B cell (primary cell): ENCODE data around the gene CORO1C. TPM values are rescaled to one million over a fixed set of nuclear protein-coding genes. Genes with fewer than 3 reads are reported as not detected.
A peak's percentile ranks its signal among the peaks of the same experiment; 100 is the strongest.

ENCODE experiments used
- ATAC-seq: fragments of 200-7000 bp; cut with Tn5 transposase; one replicate; pipeline ENCODE4 v1.10.0; 2021; ENCODE audit warnings: low read depth, mild to moderate bottlenecking, moderate number of reproducible peaks, moderate library complexity
- CTCF ChIA-PET: fragments of 350-600 bp; sonication (Branson Sonifier 250); formaldehyde crosslinking; loops from one replicate; lab custom pipeline; 2021; ENCODE audit warnings: antibody characterized with exemption, inconsistent platforms; lab: Charles Lee
- POLR2A ChIA-PET: fragments of 350-600 bp; sonication (Branson Sonifier 250); formaldehyde crosslinking; loops from one replicate; lab custom pipeline; 2021; ENCODE audit warnings: antibody characterized with exemption; lab: Charles Lee
- DNase-seq: peaks from one replicate; pipeline ENCODE4 v3.0.0; 2013
- H2AFZ ChIP-seq: 2 replicates; pipeline ENCODE4 v1.6.1; 2012; ENCODE audit warnings: mild to moderate bottlenecking, low read depth, low read length; ENCODE audit not compliant: insufficient read depth, poor library complexity, severe bottlenecking
- H3K27ac ChIP-seq, 2 donors: 1 replicate in 1 of 2; 2 replicates in 1 of 2; pipeline ENCODE4 v1.5.1; 2012 to 2013; ENCODE audit warnings: low read length in 2 of 2, mild to moderate bottlenecking in 2 of 2, moderate library complexity in 1 of 2
- H3K27me3 ChIP-seq, 4 experiments: fragments of 200-600 bp in 1 of 4; sonication (generic) in 1 of 4; replicated peaks in 1 of 4; 1 replicate in 2 of 4; 2 replicates in 2 of 4; pipeline versions ENCODE4 v1.6.1 to v1.7.0; 2013 to 2016; ENCODE audit warnings: low read length in 3 of 4, mild to moderate bottlenecking in 2 of 4, mixed read lengths in 1 of 4, moderate library complexity in 1 of 4; ENCODE audit not compliant: insufficient read depth in 4 of 4, control insufficient read depth in 3 of 4; ENCODE audit errors: control extremely low read depth in 1 of 4
- H3K36me3 ChIP-seq, 2 experiments: replicated peaks in 1 of 2; 1 replicate in 1 of 2; 2 replicates in 1 of 2; pipeline versions ENCODE4 v1.6.1 to v1.7.1; 2013; ENCODE audit warnings: low read length in 1 of 2; ENCODE audit not compliant: insufficient read depth in 2 of 2, control insufficient read depth in 1 of 2; ENCODE audit errors: control extremely low read depth in 1 of 2, extremely low read depth in 1 of 2
- H3K4me1 ChIP-seq, 2 donors: fragments of 200-600 bp in 1 of 2; sonication (generic) in 1 of 2; 1 replicate in 1 of 2; 2 replicates in 1 of 2; pipeline versions ENCODE4 v1.5.1 to v1.6.1; 2013 to 2017; ENCODE audit warnings: low read length in 2 of 2; ENCODE audit not compliant: control insufficient read depth in 2 of 2, insufficient read depth in 2 of 2
- H3K4me2 ChIP-seq: replicated peaks from 2 replicates; pipeline ENCODE3; 2012; ENCODE audit warnings: mild to moderate bottlenecking, low read depth, low read length; ENCODE audit not compliant: poor library complexity, severe bottlenecking
- H3K4me3 ChIP-seq, 5 experiments: fragments of 200-600 bp in 1 of 5; sonication (generic) in 1 of 5; 1 replicate in 3 of 5; 2 replicates in 2 of 5; pipeline versions ENCODE4 v1.5.1 to v1.7.0; 2011 to 2016; ENCODE audit warnings: low read length in 4 of 5, mild to moderate bottlenecking in 4 of 5, low read depth in 2 of 5, control low read depth in 1 of 5, moderate library complexity in 1 of 5; ENCODE audit not compliant: insufficient read depth in 1 of 5; ENCODE audit errors: control extremely low read depth in 1 of 5, extremely low read depth in 1 of 5
- H3K79me2 ChIP-seq: fragments of 200-600 bp; sonication (generic); one replicate; pipeline ENCODE4 v1.6.0; 2016; ENCODE audit warnings: low read length; ENCODE audit not compliant: control insufficient read depth, insufficient read depth
- H3K9ac ChIP-seq: fragments of 200-600 bp; sonication (generic); 2 replicates; pipeline ENCODE4 v1.6.1; 2017; ENCODE audit warnings: mild to moderate bottlenecking, low read length, moderate library complexity
- H3K9me3 ChIP-seq, 3 donors: one replicate each; pipeline versions ENCODE4 v1.6.1 to v1.7.1; 2013; ENCODE audit warnings: low read length in 2 of 3; ENCODE audit not compliant: control insufficient read depth in 2 of 3, insufficient read depth in 1 of 3; ENCODE audit errors: control extremely low read depth in 1 of 3
- H4K20me1 ChIP-seq: 2 replicates; pipeline ENCODE4 v1.6.0; 2012; ENCODE audit warnings: mild to moderate bottlenecking, low read length; ENCODE audit not compliant: insufficient read depth, control insufficient read depth, poor library complexity, severe bottlenecking
- H3K27ac Mint-ChIP-seq: one replicate; pipeline ENCODE4 v1.8.0; 2021; ENCODE audit warnings: mixed read lengths
- H3K27me3 Mint-ChIP-seq: one replicate; pipeline ENCODE4 v1.8.0; 2021; ENCODE audit warnings: mixed read lengths
- H3K4me1 Mint-ChIP-seq: one replicate; pipeline ENCODE4 v1.8.0; 2021; ENCODE audit warnings: mixed read lengths
- H3K4me3 Mint-ChIP-seq: one replicate; pipeline ENCODE4 v1.8.0; 2021; ENCODE audit warnings: mixed read lengths
- H3K9me3 Mint-ChIP-seq: one replicate; pipeline ENCODE4 v1.8.0; 2022; ENCODE audit warnings: mixed read lengths; ENCODE audit not compliant: insufficient read depth
- EZH2 ChIP-seq: IDR thresholded peaks from 2 replicates; pipeline ENCODE4 v1.6.1; 2012; ENCODE audit warnings: borderline replicate concordance, low read depth, mild to moderate bottlenecking, moderate library complexity, low read length; ENCODE audit not compliant: insufficient read depth, poor library complexity, severe bottlenecking
- WGBS: methylation state at CpG from one replicate; pipeline ENCODE4 v1.1.5; 2013; ENCODE audit warnings: missing lambda C conversion rate; ENCODE audit not compliant: insufficient coverage; 5-methylcytosine and 5-hydroxymethylcytosine counted together
- intact Hi-C: fragments of 100-400 bp; cut with micrococcal nuclease; formaldehyde crosslinking; loops from one replicate; pipeline ENCODE4 v1.10.0; 2022
- polyA plus RNA-seq: library from polyadenylated mRNA; depleted of rRNA; stranded (reverse); fragments of >200 nt; gene quantifications from 2 replicates; pipeline ENCODE4 v1.2.3, GENCODE V29; 2012
- total RNA-seq, 2 donors: library from RNA; stranded (reverse); fragments of 120-200 nt in 1 of 2; gene quantifications; 1 replicate in 1 of 2; 2 replicates in 1 of 2; pipeline versions ENCODE4 v1.2.3 to v1.2.4, GENCODE V29; 2013 to 2022
- TF ChIP-seq, protein P1 (sequence below): fragments of 200-600 bp; IDR thresholded peaks from one replicate; pipeline ENCODE4 v1.8.0; 2022; ENCODE audit warnings: antibody characterized with exemption, mild to moderate bottlenecking

The CORO1C gene
- total and polyA plus RNA-seq, 2 donors (not counting 1 experiment from before 2014, with no cell fraction given), result 19.2 to 68.0 TPM

DNA sequence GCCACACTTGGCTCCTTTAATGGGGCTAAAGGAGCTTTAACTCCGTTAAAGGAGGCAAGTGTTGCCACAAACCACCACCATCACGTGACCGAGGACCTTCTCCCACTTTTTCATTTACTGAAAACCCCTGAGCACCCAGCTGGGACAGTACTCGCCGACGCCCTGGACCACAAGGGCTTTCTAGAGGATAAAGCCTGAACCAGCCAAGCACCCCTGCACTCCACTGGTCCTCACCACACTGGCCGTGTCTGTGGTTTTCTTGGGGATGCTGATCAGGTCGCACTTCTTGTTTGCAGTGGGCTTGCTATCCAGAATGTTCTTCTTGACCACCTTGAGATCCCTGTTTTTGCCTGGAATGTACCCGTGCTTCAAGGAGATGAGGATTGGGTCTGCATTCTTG is 82.9 kb downstream of the CORO1C start:
- H4K20me1 ChIP-seq, result peaks cover under 1% of the 10 kb centered on the region
- H3K4me1 ChIP-seq, result peaks cover 18 to 19% of the 10 kb centered on the region in 2 donors
- Mint-ChIP-seq H3K4me3 (no peak overlapping the region), H3K27me3 (no peaks in the 10 kb centered on the region), H3K9me3 (no peaks in the 10 kb centered on the region), H3K27ac (peak overlapping the region; percentile 71), H3K4me1 (peaks cover 59% of the 10 kb centered on the region)
- CTCF ChIA-PET, result interaction anchor here (1.6 to 10.3 kb wide), 5 partner anchors 13 to 155 kb away, joined by 8 to 133 read pairs (median 18); partner anchors contain the start of gene SELPLG
- intact Hi-C loops, result no loop called here
- H3K79me2 ChIP-seq, result no peaks in the 10 kb centered on the region
- no peak for ATAC-seq
- no peaks in the 10 kb centered on the region for H3K27me3 ChIP-seq
- POLR2A ChIA-PET, result no interaction called here
- no peak overlapping the region for H3K27ac ChIP-seq
- WGBS, result 96% methylated on average over 7 of the region's 9 CpGs
- no peak overlapping the region for H3K4me2 ChIP-seq
- H2AFZ ChIP-seq, result no peak overlapping the region
- no peak overlapping the region for H3K9ac ChIP-seq
- no peak for TF ChIP-seq EZH2
- TF ChIP-seq, protein P1, sequence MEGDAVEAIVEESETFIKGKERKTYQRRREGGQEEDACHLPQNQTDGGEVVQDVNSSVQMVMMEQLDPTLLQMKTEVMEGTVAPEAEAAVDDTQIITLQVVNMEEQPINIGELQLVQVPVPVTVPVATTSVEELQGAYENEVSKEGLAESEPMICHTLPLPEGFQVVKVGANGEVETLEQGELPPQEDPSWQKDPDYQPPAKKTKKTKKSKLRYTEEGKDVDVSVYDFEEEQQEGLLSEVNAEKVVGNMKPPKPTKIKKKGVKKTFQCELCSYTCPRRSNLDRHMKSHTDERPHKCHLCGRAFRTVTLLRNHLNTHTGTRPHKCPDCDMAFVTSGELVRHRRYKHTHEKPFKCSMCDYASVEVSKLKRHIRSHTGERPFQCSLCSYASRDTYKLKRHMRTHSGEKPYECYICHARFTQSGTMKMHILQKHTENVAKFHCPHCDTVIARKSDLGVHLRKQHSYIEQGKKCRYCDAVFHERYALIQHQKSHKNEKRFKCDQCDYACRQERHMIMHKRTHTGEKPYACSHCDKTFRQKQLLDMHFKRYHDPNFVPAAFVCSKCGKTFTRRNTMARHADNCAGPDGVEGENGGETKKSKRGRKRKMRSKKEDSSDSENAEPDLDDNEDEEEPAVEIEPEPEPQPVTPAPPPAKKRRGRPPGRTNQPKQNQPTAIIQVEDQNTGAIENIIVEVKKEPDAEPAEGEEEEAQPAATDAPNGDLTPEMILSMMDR, result no peak
- no peaks in the 10 kb centered on the region for H3K9me3 ChIP-seq
- peaks cover 14 to 72% of the 10 kb centered on the region in 2 experiments for H3K36me3 ChIP-seq
- H3K4me3 ChIP-seq, result no peak overlapping the region
- no peak for DNase-seq

DNA sequence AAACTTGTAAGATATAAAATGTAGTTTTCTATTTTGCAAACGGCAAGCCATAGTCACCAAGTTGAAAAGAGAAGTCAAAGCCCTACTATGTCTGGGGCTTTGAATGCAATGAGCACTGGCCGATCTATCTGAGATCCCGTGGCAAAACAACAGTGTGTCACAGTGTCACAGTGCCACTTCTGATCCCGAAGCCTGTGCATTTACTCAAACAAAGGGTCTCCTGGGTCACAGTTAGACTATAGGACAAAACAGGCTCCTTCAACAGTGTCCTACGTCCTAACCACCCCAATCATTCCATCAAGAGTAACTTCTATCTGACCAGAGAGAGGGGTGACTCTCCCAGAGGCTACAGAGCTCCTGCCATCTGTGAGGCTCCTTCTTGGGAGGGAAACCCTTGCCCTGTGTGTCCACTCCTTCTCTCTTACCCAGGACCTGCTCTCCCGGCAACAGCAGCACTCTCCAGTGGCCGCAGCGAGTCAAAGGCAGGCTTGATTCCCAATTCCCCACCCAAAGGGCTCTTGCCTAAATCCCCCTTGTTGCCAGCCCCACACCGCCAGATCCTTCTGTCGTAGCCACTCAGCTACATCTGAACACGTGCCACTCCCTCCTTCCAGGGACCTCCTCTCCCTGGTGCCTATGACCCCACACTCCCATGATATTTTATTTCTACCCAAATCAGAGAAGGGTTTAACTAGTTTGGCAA is 83.6 kb downstream of the CORO1C start:
- Mint-ChIP-seq H3K27me3 (no peaks in the 10 kb centered on the region), H3K27ac (peak overlapping the region; percentile 75), H3K4me3 (no peak overlapping the region), H3K9me3 (no peaks in the 10 kb centered on the region), H3K4me1 (peaks cover 58% of the 10 kb centered on the region)
- H4K20me1 ChIP-seq, result no peaks in the 10 kb centered on the region
- no peaks in the 10 kb centered on the region for H3K9me3 ChIP-seq
- intact Hi-C loops, result loop anchor here (1.0 to 2.0 kb wide), 2 partner anchors 29 to 35 kb away; no protein-coding TSS in a partner anchor
- peaks cover 16 to 17% of the 10 kb centered on the region in 2 donors for H3K4me1 ChIP-seq
- ATAC-seq, result no peak
- H3K27me3 ChIP-seq, result no peaks in the 10 kb centered on the region
- POLR2A ChIA-PET, result interaction anchor here (0.5 to 1.9 kb wide), 3 partner anchors 10 to 26 kb away, joined by 4 to 10 read pairs (median 4); no protein-coding TSS in a partner anchor
- no peak overlapping the region for H2AFZ ChIP-seq
- no peak overlapping the region for H3K4me3 ChIP-seq
- CTCF ChIA-PET, result interaction anchor here (0.7 to 10.3 kb wide), 10 partner anchors 12 to 156 kb away, joined by 3 to 133 read pairs (median 8); partner anchors contain the start of genes ISCU and SELPLG
- H3K9ac ChIP-seq, result no peak overlapping the region
- H3K27ac ChIP-seq, result no peak overlapping the region
- over 99% methylated on average over 10 of the region's 11 CpGs for WGBS
- no peak for DNase-seq
- TF ChIP-seq EZH2, result no peak
- TF ChIP-seq, protein P1, result no peak
- no peak overlapping the region for H3K4me2 ChIP-seq
- no peaks in the 10 kb centered on the region for H3K79me2 ChIP-seq
- peaks cover 14 to 68% of the 10 kb centered on the region in 2 experiments for H3K36me3 ChIP-seq
